Hepatocyte (in vitro differentiated cells): ENCODE data around the gene RBMS1. TPM values are rescaled to one million over a fixed set of nuclear protein-coding genes. Genes with fewer than 3 reads are reported as not detected.

ENCODE experiments used
- DNase-seq: peaks from one replicate; pipeline ENCODE4 v3.0.0-alpha.2; 2016; ENCODE audit warnings: low spot score
- H2AFZ ChIP-seq: fragments of 200-600 bp; sonication (generic); 2 replicates; pipeline ENCODE4 v1.6.0; 2016; ENCODE audit warnings: antibody characterized with exemption, mild to moderate bottlenecking
- H3K27ac ChIP-seq: fragments of 200-600 bp; sonication (generic); 2 replicates; pipeline ENCODE4 v1.5.1; 2016; ENCODE audit warnings: mild to moderate bottlenecking
- H3K27me3 ChIP-seq: fragments of 200-600 bp; sonication (generic); 2 replicates; pipeline ENCODE4 v1.6.1; 2016
- H3K36me3 ChIP-seq: fragments of 200-600 bp; sonication (generic); replicated peaks from 2 replicates; pipeline ENCODE4 v1.5.1; 2016; ENCODE audit warnings: low read depth; ENCODE audit not compliant: insufficient read depth
- H3K4me1 ChIP-seq: fragments of 200-600 bp; sonication (generic); 2 replicates; pipeline ENCODE4 v1.5.1; 2016; ENCODE audit warnings: mild to moderate bottlenecking, moderate library complexity; ENCODE audit not compliant: insufficient read depth
- H3K4me2 ChIP-seq: fragments of 200-600 bp; sonication (generic); 2 replicates; pipeline ENCODE4 v1.6.0; 2016
- H3K4me3 ChIP-seq: fragments of 200-600 bp; sonication (generic); 2 replicates; pipeline ENCODE4 v1.5.1; 2016; ENCODE audit warnings: mild to moderate bottlenecking
- H3K79me2 ChIP-seq: fragments of 200-600 bp; sonication (generic); 2 replicates; pipeline ENCODE4 v1.6.0; 2017; ENCODE audit warnings: mild to moderate bottlenecking
- H3K9me2 ChIP-seq: fragments of 200-600 bp; sonication (generic); replicated peaks from 2 replicates; pipeline ENCODE4 v1.6.0; 2017; ENCODE audit warnings: mild to moderate bottlenecking; ENCODE audit not compliant: insufficient read depth
- H3K9me3 ChIP-seq: fragments of 200-600 bp; sonication (generic); 2 replicates; pipeline ENCODE4 v1.5.1; 2016; ENCODE audit warnings: low read depth, mild to moderate bottlenecking
- H4K20me1 ChIP-seq: fragments of 200-600 bp; sonication (generic); 2 replicates; pipeline ENCODE4 v1.6.0; 2016; ENCODE audit warnings: mild to moderate bottlenecking; ENCODE audit not compliant: insufficient read depth, poor library complexity, severe bottlenecking
- CTCF ChIP-seq: fragments of 200-600 bp; sonication (generic); IDR thresholded peaks from 2 replicates; pipeline ENCODE4 v1.5.1; 2016; ENCODE audit warnings: antibody characterized with exemption, mild to moderate bottlenecking; ENCODE audit not compliant: poor library complexity
- EZH2 ChIP-seq: fragments of 200-600 bp; sonication (generic); IDR thresholded peaks from 2 replicates; pipeline ENCODE4 v1.6.1; 2016; ENCODE audit warnings: antibody characterized with exemption, mild to moderate bottlenecking, borderline replicate concordance
- EZH2phosphoT487 ChIP-seq: fragments of 200-600 bp; sonication (generic); IDR thresholded peaks from one replicate; pipeline ENCODE4 v1.6.1; 2018; ENCODE audit warnings: antibody characterized with exemption, mild to moderate bottlenecking, low read depth, moderate library complexity; ENCODE audit not compliant: unreplicated experiment, severe bottlenecking
- WGBS: methylation state at CpG from one replicate; pipeline ENCODE4 v1.1.6; 2016; ENCODE audit warnings: low lambda C conversion rate; ENCODE audit errors: missing lambda C conversion rate; 5-methylcytosine and 5-hydroxymethylcytosine counted together
- polyA plus RNA-seq: library from polyadenylated mRNA; unstranded; fragments of >200 nt; fragmentation: Nextera tagmentation; extraction: Ambion mirVana; gene quantifications from 2 replicates; pipeline ENCODE4 v1.2.1, GENCODE V29; 2016
- total RNA-seq: library from RNA; depleted of rRNA; stranded (reverse); fragments of >200 nt; gene quantifications from 2 replicates; pipeline ENCODE4 v1.2.3, GENCODE V29; 2014

The RBMS1 gene
- total and polyA plus RNA-seq, 2 experiments from 2014 or later = 87.9 to 103 TPM

GRCh38 chr2:160408959-160409291 is 84.7 kb downstream of the RBMS1 start:
- Histone ChIP-seq H3K4me1 (peaks cover 25% of the 10 kb centered on the region), H3K4me2 (peak overlapping the region; percentile 90)
- 73% methylated on average over 2 of the region's 2 CpGs for WGBS

GRCh38 chr2:160408173-160408958 is 85.2 kb downstream of the RBMS1 start:
- WGBS = 13% methylated on average over 34 of the region's 34 CpGs
- Histone ChIP-seq H2AFZ (peak overlapping the region; percentile 53), H3K36me3 (no peaks in the 10 kb centered on the region), H3K27ac (peak overlapping the region; percentile 73), H3K79me2 (peaks cover 83% of the 10 kb centered on the region), H3K27me3 (no peaks in the 10 kb centered on the region), H3K4me1 (peaks cover 29% of the 10 kb centered on the region), H3K9me2 (no peaks in the 10 kb centered on the region), H3K4me2 (peak overlapping the region; percentile 90), H3K4me3 (peak overlapping the region; percentile 26), H4K20me1 (peaks cover 19% of the 10 kb centered on the region), H3K9me3 (no peaks in the 10 kb centered on the region)
- peak; percentile 33 for DNase-seq
- TF ChIP-seq EZH2 (no peak), EZH2phosphoT487 (no peak), CTCF (no peak)

More at GRCh38 chr2:160408959-160409291, 84.7 kb downstream of the RBMS1 start:
- H3K79me2 ChIP-seq = peaks cover 83% of the 10 kb centered on the region
- no peaks in the 10 kb centered on the region for H3K27me3 ChIP-seq
- no peaks in the 10 kb centered on the region for H3K9me2 ChIP-seq
- H2AFZ ChIP-seq = no peak overlapping the region
- no peaks in the 10 kb centered on the region for H3K9me3 ChIP-seq
- no peak for TF ChIP-seq EZH2
- no peak for TF ChIP-seq EZH2phosphoT487
- no peak for TF ChIP-seq CTCF
- no peaks in the 10 kb centered on the region for H3K36me3 ChIP-seq
- no peak overlapping the region for H3K4me3 ChIP-seq
- DNase-seq = no peak
- H3K27ac ChIP-seq = peak overlapping the region; percentile 73
- peaks cover 19% of the 10 kb centered on the region for H4K20me1 ChIP-seq

GRCh38 chr2:160407393-160408172 is 86.0 kb downstream of the RBMS1 start:
- peaks cover 82% of the 10 kb centered on the region for H3K79me2 ChIP-seq

More at GRCh38 chr2:160407393-160408172, 86.0 kb downstream of the RBMS1 start:
- Histone ChIP-seq H3K9me3 (no peaks in the 10 kb centered on the region), H3K27ac (peak overlapping the region; percentile 98), H3K4me2 (peak overlapping the region; percentile 90), H4K20me1 (peaks cover 19% of the 10 kb centered on the region), H3K4me1 (peaks cover 37% of the 10 kb centered on the region), H3K4me3 (peak overlapping the region; percentile 86), H3K36me3 (no peaks in the 10 kb centered on the region), H3K9me2 (no peaks in the 10 kb centered on the region), H2AFZ (peak overlapping the region; percentile 53), H3K27me3 (no peaks in the 10 kb centered on the region)
- peak; percentile 82 for DNase-seq
- WGBS = under 1% methylated on average over 61 of the region's 120 CpGs
- TF ChIP-seq EZH2phosphoT487 = no peak
- TF ChIP-seq EZH2 = no peak
- TF ChIP-seq CTCF = no peak
